IMR-90 (cell line): ENCODE data around the gene CAPZA1. TPM values are rescaled to one million over a fixed set of nuclear protein-coding genes. Genes with fewer than 3 reads are reported as not detected.

Experiments
- ATAC-seq: fragments of 200-7000 bp; cut with Tn5 transposase; 2 replicates; pipeline ENCODE4 v1.9.1; 2020; ENCODE audit warnings: low read depth, mild to moderate bottlenecking, moderate library complexity
- BruUV-seq: library from RNA; stranded (reverse); fragments of 400-500 nt; replicated peaks from 2 replicates; lab custom pipeline; 2021; lab: Mats Ljungman, UMichigan
- CTCF ChIA-PET: fragments of 300-600 bp; formaldehyde crosslinking; extraction: SDS; loops from one replicate; lab custom pipeline; 2021; ENCODE audit warnings: antibody characterized with exemption; lab: Yijun Ruan, JAX
- POLR2A ChIA-PET: fragments of 300-600 bp; sonication (Branson Sonifier 250); formaldehyde crosslinking; loops from one replicate; lab custom pipeline; 2022; ENCODE audit warnings: antibody characterized with exemption; ENCODE audit not compliant: unreplicated experiment; lab: Charles Lee
- DNase-seq: peaks from one replicate; pipeline ENCODE4 v3.0.0; 2013
- H2AFZ ChIP-seq: replicated peaks from 2 replicates; pipeline ENCODE3; 2013; ENCODE audit warnings: low read length, mild to moderate bottlenecking; ENCODE audit not compliant: poor library complexity
- H2AK5ac ChIP-seq: 2 replicates; pipeline ENCODE4 v1.6.1; 2013; ENCODE audit warnings: low read depth, low read length, inconsistent platforms
- H2AK9ac ChIP-seq: replicated peaks from 2 replicates; pipeline ENCODE3; 2013; ENCODE audit warnings: mild to moderate bottlenecking, low read depth, low read length, moderate library complexity; ENCODE audit not compliant: poor library complexity
- H2BK120ac ChIP-seq: 2 replicates; pipeline ENCODE4 v1.6.1; 2013; ENCODE audit warnings: low read depth, low read length, inconsistent platforms
- H2BK15ac ChIP-seq: 3 replicates; pipeline ENCODE4 v1.6.1; 2013; ENCODE audit warnings: low read depth, low read length, inconsistent platforms
- H2BK20ac ChIP-seq: 2 replicates; pipeline ENCODE4 v1.6.1; 2013; ENCODE audit warnings: low read depth, mild to moderate bottlenecking, inconsistent platforms, low read length, moderate library complexity
- H2BK5ac ChIP-seq: 2 replicates; pipeline ENCODE4 v1.6.1; 2013; ENCODE audit warnings: mild to moderate bottlenecking, low read depth, low read length, inconsistent platforms; ENCODE audit not compliant: poor library complexity, severe bottlenecking
- H3K14ac ChIP-seq: replicated peaks from 2 replicates; pipeline ENCODE4 v1.6.1; 2013; ENCODE audit warnings: low read depth, low read length, inconsistent platforms
- H3K18ac ChIP-seq: 2 replicates; pipeline ENCODE4 v1.6.1; 2013; ENCODE audit warnings: low read depth, low read length, control low read depth
- H3K23ac ChIP-seq: 2 replicates; pipeline ENCODE4 v1.6.1; 2013; ENCODE audit warnings: low read depth, low read length, inconsistent platforms
- H3K27ac ChIP-seq: 2 replicates; pipeline ENCODE4 v1.5.1; 2013; ENCODE audit warnings: mild to moderate bottlenecking, control low read depth, low read length; ENCODE audit not compliant: insufficient read depth
- H3K27me3 ChIP-seq: 2 replicates; pipeline ENCODE4 v1.6.1; 2013; ENCODE audit warnings: low read length; ENCODE audit not compliant: control insufficient read depth, insufficient read depth
- H3K36me3 ChIP-seq: 2 replicates; pipeline ENCODE4 v1.6.1; 2013; ENCODE audit warnings: low read length, mixed read lengths; ENCODE audit not compliant: control insufficient read depth, insufficient read depth
- H3K4ac ChIP-seq: 2 replicates; pipeline ENCODE4 v1.6.1; 2013; ENCODE audit warnings: low read depth, low read length, inconsistent platforms
- H3K4me1 ChIP-seq: 2 replicates; pipeline ENCODE4 v1.6.1; 2013; ENCODE audit warnings: low read length, mixed read lengths; ENCODE audit not compliant: control insufficient read depth, insufficient read depth
- H3K4me2 ChIP-seq: 2 replicates; pipeline ENCODE4 v1.6.1; 2013; ENCODE audit warnings: low read depth, mild to moderate bottlenecking, control low read depth, low read length, moderate library complexity
- H3K4me3 ChIP-seq: 2 replicates; pipeline ENCODE4 v1.5.1; 2013; ENCODE audit warnings: low read depth, mild to moderate bottlenecking, control low read depth, low read length, moderate library complexity; ENCODE audit not compliant: insufficient read depth
- H3K56ac ChIP-seq: 2 replicates; pipeline ENCODE4 v1.6.1; 2013; ENCODE audit warnings: low read length, inconsistent platforms; ENCODE audit not compliant: insufficient read depth; ENCODE audit errors: extremely low read depth
- H3K79me1 ChIP-seq, 2 experiments: 2 replicates each; pipeline ENCODE4 v1.6.1; 2013; ENCODE audit warnings: low read length in 2 of 2, inconsistent platforms in 1 of 2, low read depth in 1 of 2
- H3K9ac ChIP-seq: 2 replicates; pipeline ENCODE4 v1.6.1; 2013; ENCODE audit warnings: low read depth, low read length, control low read depth
- H3K9me1 ChIP-seq: 2 replicates; pipeline ENCODE4 v1.6.1; 2013; ENCODE audit warnings: low read length, inconsistent platforms; ENCODE audit not compliant: insufficient read depth
- H3K9me3 ChIP-seq: 2 replicates; pipeline ENCODE4 v1.6.1; 2013; ENCODE audit warnings: low read length; ENCODE audit not compliant: control insufficient read depth, insufficient read depth
- H4K20me1 ChIP-seq: 2 replicates; pipeline ENCODE4 v1.6.1; 2013; ENCODE audit warnings: low read length, inconsistent platforms; ENCODE audit not compliant: insufficient read depth
- H4K5ac ChIP-seq: 2 replicates; pipeline ENCODE4 v1.6.1; 2013; ENCODE audit warnings: mild to moderate bottlenecking, low read depth, low read length, control low read depth
- H4K8ac ChIP-seq, 2 experiments: 2 replicates each; pipeline ENCODE4 v1.6.1; 2013; ENCODE audit warnings: low read depth in 2 of 2, low read length in 2 of 2, control low read depth in 1 of 2, inconsistent platforms in 1 of 2
- H4K91ac ChIP-seq: 2 replicates; pipeline ENCODE4 v1.6.1; 2013; ENCODE audit warnings: low read depth, low read length, inconsistent platforms; ENCODE audit not compliant: insufficient read depth
- CHD1 ChIP-seq: IDR thresholded peaks from 2 replicates; pipeline ENCODE4 v1.6.1; 2012; ENCODE audit warnings: low read depth, low read length, improper control_type of control experiment
- CTCF ChIP-seq: conservative IDR thresholded peaks from 2 replicates; pipeline ENCODE4 v1.5.1; 2012; ENCODE audit warnings: mild to moderate bottlenecking, low read depth, low read length, improper control_type of control experiment
- ELK1 ChIP-seq: fragments of 150-350 bp; IDR thresholded peaks from 2 replicates; pipeline ENCODE4 v1.6.1; 2016; ENCODE audit warnings: low read depth, mild to moderate bottlenecking, low read length, moderate library complexity, borderline replicate concordance
- MAFK ChIP-seq: IDR thresholded peaks from 2 replicates; pipeline ENCODE4 v1.6.1; 2012; ENCODE audit warnings: low read depth, low read length, improper control_type of control experiment
- MAZ ChIP-seq: IDR thresholded peaks from 2 replicates; pipeline ENCODE4 v1.6.1; 2012; ENCODE audit warnings: low read depth, mild to moderate bottlenecking, low read length, improper control_type of control experiment, moderate library complexity, borderline replicate concordance
- WGBS, 2 experiments: methylation state at CpG; one replicate each; pipeline versions ENCODE4 v1.1.5 to v1.1.7; 2013; ENCODE audit warnings: missing lambda C conversion rate in 2 of 2; ENCODE audit not compliant: insufficient read length in 1 of 2; ENCODE audit errors: extremely low coverage in 2 of 2; 5-methylcytosine and 5-hydroxymethylcytosine counted together
- dilution Hi-C: fragments of 300-500 bp; cut with HindIII; formaldehyde crosslinking; loops from one replicate; pipeline ENCODE4 v1.14.3; 2018; ENCODE audit warnings: low sequenced_read_pairs; ENCODE audit not compliant: unreplicated experiment
- in situ Hi-C: fragments of 300-500 bp; cut with MboI; formaldehyde crosslinking; loops from 3 replicates; pipeline ENCODE4 v1.14.3; 2019; ENCODE audit warnings: low sequenced_read_pairs, inconsistent platforms, mixed read lengths
- intact Hi-C: fragments of 100-400 bp; cut with micrococcal nuclease; formaldehyde crosslinking; loops from 2 replicates; pipeline ENCODE4 v1.10.0; 2022
- polyA plus RNA-seq, 3 experiments: library from polyadenylated mRNA; depleted of rRNA; stranded (reverse); fragments of >200 nt; gene quantifications; 2 replicates each; pipeline ENCODE4 v1.2.3, GENCODE V29; 2012; ENCODE audit warnings: low replicate concordance in 1 of 3
- total RNA-seq: library from RNA; depleted of rRNA; stranded (reverse); fragments of >200 nt; gene quantifications from 2 replicates; pipeline ENCODE4 v1.2.3, GENCODE V29; 2012

The CAPZA1 gene
- total and polyA plus RNA-seq, 2 of the 4 experiments (the other 2 are of a cell fraction), result 108 to 262 TPM

- POLR2A ChIA-PET, result no interaction called here
- Histone ChIP-seq H4K20me1 (no peaks in the 10 kb centered on the region), H4K5ac (no peak overlapping the region), H4K8ac (no peak overlapping the region), H3K9me3 (peaks cover 8% of the 10 kb centered on the region), H3K23ac (no peak overlapping the region; the same call in 1 of the 2 replicates), H2BK20ac (no peak overlapping the region), H3K27me3 (no peaks in the 10 kb centered on the region), H2BK15ac (no peak overlapping the region), H2AK5ac (no peak overlapping the region), H3K27ac (no peak overlapping the region), H2BK120ac (no peak overlapping the region), H3K4me3 (no peak overlapping the region), H2AFZ (no peak overlapping the region), H3K4me2 (no peak overlapping the region), H3K4me1 (no peaks in the 10 kb centered on the region; the same call in 1 of the 2 replicates), H2AK9ac (no peak overlapping the region), H3K56ac (no peak overlapping the region), H3K14ac (no peak overlapping the region), H2BK5ac (no peak overlapping the region), H3K36me3 (peaks cover 13% of the 10 kb centered on the region), H4K91ac (no peak overlapping the region), H3K79me1 (no peaks in the 10 kb centered on the region; a peak in 1 of 4 replicates), H3K9me1 (no peaks in the 10 kb centered on the region), H3K9ac (no peak overlapping the region), H3K18ac (no peak overlapping the region), H3K4ac (no peak overlapping the region)
- CTCF ChIA-PET, result interaction anchor here (0.8 kb wide), 1 partner anchor 93 kb away, joined by 3 read pairs; no protein-coding TSS in a partner anchor
- TF ChIP-seq ELK1 (no peak), CHD1 (no peak), CTCF (no peak), MAZ (no peak), MAFK (no peak)
- intact Hi-C loops (no loop called here), dilution Hi-C loops (no loop called here), in situ Hi-C loops (no loop called here)
- ATAC-seq, result no peak
- no CpG with 5 or more reads among the region's 3 CpGs for WGBS, 2 experiments
- no peak for DNase-seq
- no TSS peak for BruUV-seq
Measured at GRCh38 chr1:112594208-112594876, 25.3 kb upstream of the CAPZA1 start.
